MCF 10A (cell line): ENCODE data around the gene PLEK2. TPM values are rescaled to one million over a fixed set of nuclear protein-coding genes. Genes with fewer than 3 reads are reported as not detected.

ENCODE experiments used
- BruUV-seq: library from RNA; stranded (reverse); fragments of 400-500 nt; replicated peaks from 2 replicates; lab custom pipeline; 2021; lab: Mats Ljungman, UMichigan
- CTCF ChIA-PET: fragments of 300-600 bp; sonication (Branson Sonifier 250); formaldehyde crosslinking; extraction: SDS; loops from one replicate; lab custom pipeline; 2021; ENCODE audit warnings: antibody characterized with exemption, inconsistent platforms; lab: Yijun Ruan, JAX
- POLR2A ChIA-PET: fragments of 300-600, 350-650 bp; sonication (Branson Sonifier 250); formaldehyde crosslinking; extraction: SDS; loops from one replicate; lab custom pipeline; 2020; ENCODE audit warnings: antibody characterized with exemption, inconsistent platforms; lab: Yijun Ruan, JAX
- DNase-seq: peaks from one replicate; pipeline ENCODE4 v3.0.0-alpha.2; 2018; ENCODE audit not compliant: unreplicated experiment
- H3K27ac Mint-ChIP-seq: one replicate; pipeline ENCODE4 v1.8.0; 2022; ENCODE audit warnings: mild to moderate bottlenecking, low read depth, mixed read lengths; ENCODE audit not compliant: unreplicated experiment
- H3K27me3 Mint-ChIP-seq: one replicate; pipeline ENCODE4 v1.8.0; 2022; ENCODE audit warnings: mixed read lengths; ENCODE audit not compliant: insufficient read depth, unreplicated experiment
- H3K36me3 Mint-ChIP-seq: one replicate; pipeline ENCODE4 v1.8.0; 2022; ENCODE audit warnings: mild to moderate bottlenecking, moderate library complexity, mixed read lengths; ENCODE audit not compliant: insufficient read depth, unreplicated experiment
- H3K4me1 Mint-ChIP-seq: one replicate; pipeline ENCODE4 v1.8.0; 2022; ENCODE audit warnings: mixed read lengths; ENCODE audit not compliant: insufficient read depth, unreplicated experiment
- H3K4me3 Mint-ChIP-seq: one replicate; pipeline ENCODE4 v1.8.0; 2022; ENCODE audit warnings: mild to moderate bottlenecking, moderate library complexity, mixed read lengths; ENCODE audit not compliant: unreplicated experiment
- H3K9me3 Mint-ChIP-seq: one replicate; pipeline ENCODE4 v1.8.0; 2022; ENCODE audit warnings: mixed read lengths; ENCODE audit not compliant: unreplicated experiment
- intact Hi-C: fragments of 100-400 bp; cut with micrococcal nuclease; formaldehyde crosslinking; loops from 2 replicates; pipeline ENCODE4 v1.14.1; 2022
- total RNA-seq: library from RNA; stranded (reverse); gene quantifications from 2 replicates; pipeline ENCODE4 v1.2.3, GENCODE V29; 2022
- TF ChIP-seq, protein P1 (sequence below): fragments of 200-600 bp; IDR thresholded peaks from one replicate; pipeline ENCODE4 v1.8.0; 2022; ENCODE audit warnings: antibody characterized with exemption, mild to moderate bottlenecking; ENCODE audit not compliant: unreplicated experiment

The PLEK2 gene
- total RNA-seq, 1 experiment from 2014 or later, result 39.9 TPM

DNA sequence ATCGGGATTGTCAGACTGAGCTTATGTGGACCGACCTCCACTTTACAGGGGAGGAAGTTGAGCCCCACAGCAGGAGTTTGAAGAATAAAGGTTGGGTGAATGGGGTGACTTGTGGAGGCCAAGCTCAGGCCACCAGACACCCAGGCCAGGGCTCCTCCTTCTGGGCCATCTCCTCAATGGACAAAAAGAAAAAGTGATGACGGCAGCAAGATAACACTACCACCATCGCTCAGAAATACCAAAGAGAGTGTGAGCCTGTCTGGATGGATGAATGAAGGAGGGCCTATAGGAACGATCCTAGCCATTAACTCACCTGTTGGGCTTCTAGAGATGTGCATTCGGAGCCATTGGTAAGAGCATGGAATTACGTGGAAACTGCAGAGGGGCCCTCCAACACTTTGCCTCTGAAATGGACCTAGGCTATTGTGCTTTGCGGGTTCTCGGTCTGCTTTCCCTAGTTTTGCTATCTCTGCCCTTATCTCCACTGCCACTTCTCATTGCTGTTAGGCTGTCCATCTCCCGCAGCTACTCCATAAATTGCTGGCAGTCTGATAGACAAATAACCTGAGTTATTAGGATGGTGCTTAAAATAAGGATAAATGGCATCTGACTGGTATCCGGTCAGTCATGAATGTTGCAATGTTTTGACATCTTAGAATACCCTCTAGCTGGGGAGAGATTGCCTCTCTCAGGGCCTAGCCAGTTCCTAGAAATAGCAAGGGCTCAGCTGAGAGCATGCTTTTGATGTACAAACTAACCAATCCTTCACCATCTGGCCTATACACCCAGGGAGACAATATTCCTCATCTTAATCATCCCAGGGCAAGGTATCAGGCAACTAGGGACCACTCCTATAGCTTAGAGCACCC is 9.6 kb upstream of the PLEK2 start:
- H3K27me3 Mint-ChIP-seq, result no peaks in the 10 kb centered on the region
- intact Hi-C loops, result no loop called here
- no peak for DNase-seq
- POLR2A ChIA-PET, result interaction anchor here (1.3 kb wide), 1 partner anchor 29 kb away, joined by 3 read pairs; no protein-coding TSS in a partner anchor
- peak overlapping the region; percentile 73 for H3K27ac Mint-ChIP-seq
- no peak overlapping the region for H3K4me3 Mint-ChIP-seq
- CTCF ChIA-PET, result interaction anchor here (0.7 to 1.5 kb wide), 3 partner anchors 9 to 150 kb away, joined by 3 to 5 read pairs (median 5); partner anchors contain the start of gene PLEK2
- no peaks in the 10 kb centered on the region for H3K9me3 Mint-ChIP-seq
- TF ChIP-seq, protein P1, sequence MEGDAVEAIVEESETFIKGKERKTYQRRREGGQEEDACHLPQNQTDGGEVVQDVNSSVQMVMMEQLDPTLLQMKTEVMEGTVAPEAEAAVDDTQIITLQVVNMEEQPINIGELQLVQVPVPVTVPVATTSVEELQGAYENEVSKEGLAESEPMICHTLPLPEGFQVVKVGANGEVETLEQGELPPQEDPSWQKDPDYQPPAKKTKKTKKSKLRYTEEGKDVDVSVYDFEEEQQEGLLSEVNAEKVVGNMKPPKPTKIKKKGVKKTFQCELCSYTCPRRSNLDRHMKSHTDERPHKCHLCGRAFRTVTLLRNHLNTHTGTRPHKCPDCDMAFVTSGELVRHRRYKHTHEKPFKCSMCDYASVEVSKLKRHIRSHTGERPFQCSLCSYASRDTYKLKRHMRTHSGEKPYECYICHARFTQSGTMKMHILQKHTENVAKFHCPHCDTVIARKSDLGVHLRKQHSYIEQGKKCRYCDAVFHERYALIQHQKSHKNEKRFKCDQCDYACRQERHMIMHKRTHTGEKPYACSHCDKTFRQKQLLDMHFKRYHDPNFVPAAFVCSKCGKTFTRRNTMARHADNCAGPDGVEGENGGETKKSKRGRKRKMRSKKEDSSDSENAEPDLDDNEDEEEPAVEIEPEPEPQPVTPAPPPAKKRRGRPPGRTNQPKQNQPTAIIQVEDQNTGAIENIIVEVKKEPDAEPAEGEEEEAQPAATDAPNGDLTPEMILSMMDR, result no peak
- no TSS peak for BruUV-seq
- no peaks in the 10 kb centered on the region for H3K36me3 Mint-ChIP-seq
- peaks cover 10% of the 10 kb centered on the region for H3K4me1 Mint-ChIP-seq

DNA sequence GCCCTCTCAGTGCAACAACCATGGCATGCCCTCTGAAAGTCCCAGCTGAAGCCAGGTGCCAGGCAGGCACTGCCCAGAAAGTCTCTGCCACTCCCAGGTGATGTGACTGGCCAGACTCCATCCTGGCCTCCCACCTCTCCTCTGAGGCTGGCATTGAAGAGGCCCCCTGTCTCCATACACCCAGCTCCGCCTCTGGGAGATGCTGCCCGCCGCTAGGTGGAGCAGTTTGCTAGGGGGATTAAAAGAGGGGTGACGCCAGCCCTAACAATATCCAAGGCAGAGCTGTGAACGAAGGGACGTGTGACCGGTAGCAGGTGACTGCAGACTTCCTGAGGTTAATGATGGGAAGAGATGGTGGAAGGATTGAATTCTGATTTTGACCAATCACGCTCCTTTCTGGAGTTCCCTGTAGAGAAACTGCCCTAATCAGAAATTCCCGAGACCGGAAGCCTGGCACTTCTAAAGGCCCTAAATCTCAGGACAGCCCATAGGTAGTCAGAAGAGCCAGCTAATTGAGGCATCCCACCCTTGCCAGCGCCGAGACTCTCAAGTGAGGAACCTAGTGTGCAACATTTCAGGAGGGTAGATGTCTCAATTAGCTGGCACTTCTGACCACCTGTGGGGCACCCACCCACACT is 8.3 kb upstream of the PLEK2 start:
- BruUV-seq, result no TSS peak
- intact Hi-C loops, result no loop called here
- DNase-seq, result no peak
- Mint-ChIP-seq H3K27ac (no peak overlapping the region), H3K36me3 (no peaks in the 10 kb centered on the region), H3K27me3 (no peaks in the 10 kb centered on the region), H3K4me3 (no peak overlapping the region), H3K4me1 (peaks cover 10% of the 10 kb centered on the region), H3K9me3 (no peaks in the 10 kb centered on the region)
- TF ChIP-seq, protein P1, result peak; percentile 13
- ChIA-PET CTCF (interaction anchor here (0.5 to 1.5 kb wide), 6 partner anchors 10 to 247 kb away, joined by 3 to 8 read pairs (median 4); no protein-coding TSS in a partner anchor), POLR2A (interaction anchor here (0.6 kb wide), 1 partner anchor 129 kb away, joined by 3 read pairs; no protein-coding TSS in a partner anchor)

DNA sequence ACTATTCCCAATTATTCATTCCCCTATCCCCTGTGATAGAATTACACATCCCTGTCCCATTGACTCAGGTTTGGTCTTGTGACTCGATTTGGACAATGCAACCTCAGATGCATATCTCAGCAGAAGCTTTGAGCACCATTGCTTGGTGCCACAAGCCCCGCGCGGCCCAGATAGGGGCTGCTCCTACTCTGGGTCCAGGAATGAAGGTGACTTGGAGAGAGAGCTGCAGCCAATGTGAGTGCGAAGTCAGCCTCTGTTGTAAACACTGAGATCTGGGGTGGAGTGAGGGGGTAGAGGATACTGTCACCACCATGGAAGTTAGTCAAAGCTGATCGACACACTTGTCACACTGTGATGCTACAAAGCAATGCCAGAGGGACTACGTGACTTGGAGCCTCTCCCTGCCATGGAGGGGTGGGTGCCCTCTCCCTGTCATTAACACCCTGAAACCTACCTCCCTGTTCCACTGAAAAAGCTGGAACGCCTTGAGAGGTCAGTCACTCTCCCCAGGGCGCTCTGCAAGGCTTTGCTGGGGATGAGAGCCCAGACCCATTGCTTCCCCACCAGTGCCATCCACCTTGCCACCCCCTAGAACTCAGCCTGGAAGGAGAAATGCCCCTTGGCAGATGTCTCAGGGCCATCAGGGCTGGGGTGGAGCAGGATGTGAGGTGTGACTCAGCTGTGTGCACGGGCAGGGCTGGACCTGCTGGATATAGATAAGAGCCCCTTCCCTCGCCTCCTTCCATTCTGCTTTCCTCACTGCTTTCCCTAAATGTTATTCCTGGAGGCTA is 6.6 kb upstream of the PLEK2 start:
- Mint-ChIP-seq H3K27ac (no peak overlapping the region), H3K4me3 (no peak overlapping the region), H3K4me1 (peaks cover 18% of the 10 kb centered on the region), H3K27me3 (no peaks in the 10 kb centered on the region), H3K36me3 (no peaks in the 10 kb centered on the region), H3K9me3 (no peaks in the 10 kb centered on the region)
- DNase-seq, result peak; percentile 58
- POLR2A ChIA-PET, result no interaction called here
- intact Hi-C loops, result no loop called here
- TF ChIP-seq, protein P1, result no peak
- no TSS peak for BruUV-seq
- CTCF ChIA-PET, result interaction anchor here (0.8 to 2.1 kb wide), 3 partner anchors 9 to 152 kb away, joined by 3 to 19 read pairs (median 5); no protein-coding TSS in a partner anchor
